NCI-H510A treated with DMSO at 0.1 percent for 48 hours (cell line): ENCODE results near the gene C1D.
A peak's percentile ranks its signal among the peaks of the same experiment; 100 is the strongest.

Source experiments
- DNase-seq: peaks from one replicate; lab custom pipeline; 2025; lab: John Stamatoyannopoulos, UW

C1D gene

DNA sequence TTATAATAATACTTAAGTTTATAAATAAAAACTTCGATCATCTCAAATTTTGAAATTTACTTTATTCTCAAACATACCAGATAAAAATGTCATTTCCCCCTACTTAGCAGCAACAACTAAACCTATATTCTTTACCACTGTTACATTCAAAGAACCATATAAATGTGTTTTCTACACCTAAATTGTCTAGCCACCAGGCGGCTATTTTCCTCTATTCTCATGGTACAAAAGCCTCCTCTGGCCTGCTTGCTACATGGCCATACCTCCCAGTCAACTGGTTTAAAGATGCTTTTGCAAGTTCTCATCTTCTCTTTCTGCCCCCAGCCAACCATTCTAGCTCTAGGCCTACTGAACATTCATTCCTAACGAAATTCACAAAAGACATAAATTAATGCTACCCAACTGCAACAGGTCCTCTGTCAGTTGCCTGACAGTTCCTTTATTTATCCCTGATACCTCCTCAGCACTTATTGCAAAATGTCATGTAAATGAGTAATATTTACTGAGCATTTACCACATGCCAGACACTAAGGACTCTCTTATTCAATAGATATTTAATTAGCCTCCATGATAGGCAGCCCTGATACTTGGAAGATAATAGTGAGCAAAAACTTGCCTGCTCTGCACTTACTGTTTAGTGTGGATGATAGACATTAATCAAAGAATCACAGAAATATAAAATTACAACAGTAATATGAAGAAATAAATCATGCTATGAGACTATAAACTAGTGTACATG, 5.0 kb downstream of the C1D start:
- DNase-seq, result no peak

DNA sequence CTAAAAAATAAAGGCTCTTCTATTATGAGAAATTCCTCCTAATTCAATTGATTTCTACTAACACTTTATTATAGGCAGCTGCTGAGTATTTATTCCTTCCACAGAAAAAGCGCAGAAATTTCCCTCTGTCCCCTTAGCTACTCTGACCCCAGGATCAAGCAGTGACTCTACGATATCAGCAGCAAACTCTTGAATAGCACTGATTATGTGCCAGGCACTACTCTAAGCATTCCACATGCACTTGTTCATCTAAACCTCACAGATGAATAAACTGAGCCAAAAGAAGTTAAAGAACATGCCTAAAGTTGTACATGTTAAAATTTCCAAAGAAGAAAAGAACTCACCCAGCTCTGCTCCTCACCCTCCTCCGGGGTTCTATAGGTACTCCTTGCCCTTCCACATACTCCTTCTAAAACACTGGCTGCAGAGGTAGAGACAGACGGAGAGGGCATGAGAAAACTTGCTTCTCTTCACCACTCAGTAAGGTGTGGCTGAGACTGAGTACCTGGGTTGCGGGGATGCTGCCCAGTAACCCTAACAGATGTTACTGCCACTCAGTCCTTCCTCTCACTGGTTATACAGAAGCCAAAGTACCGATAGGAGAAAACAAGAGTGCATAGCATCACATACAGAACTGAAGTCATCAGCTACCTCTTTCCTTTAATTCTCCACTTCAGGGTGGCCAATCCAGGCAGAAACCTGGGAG, 9.9 kb downstream of the C1D start:
- DNase-seq, result no peak

DNA sequence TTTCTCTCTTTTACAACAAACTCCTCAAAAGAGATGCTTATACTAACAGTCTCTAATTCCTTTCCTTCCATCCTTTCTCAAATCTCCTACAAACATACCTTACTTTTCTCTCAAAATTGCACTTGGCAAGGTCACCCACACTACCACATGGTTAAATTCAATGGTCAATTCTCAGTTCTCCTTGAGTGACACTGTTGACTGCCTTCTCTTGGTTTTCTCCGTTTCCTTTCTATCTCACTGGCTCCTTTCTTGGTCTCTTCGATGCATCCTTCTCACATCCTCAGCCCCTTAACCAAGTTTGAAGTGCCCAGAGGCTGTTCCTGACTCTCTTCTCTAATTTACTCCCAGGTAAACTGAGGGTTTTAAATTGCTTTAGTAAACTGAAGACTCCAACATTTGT, 12.5 kb downstream of the C1D start:
- DNase-seq, result no peak

DNA sequence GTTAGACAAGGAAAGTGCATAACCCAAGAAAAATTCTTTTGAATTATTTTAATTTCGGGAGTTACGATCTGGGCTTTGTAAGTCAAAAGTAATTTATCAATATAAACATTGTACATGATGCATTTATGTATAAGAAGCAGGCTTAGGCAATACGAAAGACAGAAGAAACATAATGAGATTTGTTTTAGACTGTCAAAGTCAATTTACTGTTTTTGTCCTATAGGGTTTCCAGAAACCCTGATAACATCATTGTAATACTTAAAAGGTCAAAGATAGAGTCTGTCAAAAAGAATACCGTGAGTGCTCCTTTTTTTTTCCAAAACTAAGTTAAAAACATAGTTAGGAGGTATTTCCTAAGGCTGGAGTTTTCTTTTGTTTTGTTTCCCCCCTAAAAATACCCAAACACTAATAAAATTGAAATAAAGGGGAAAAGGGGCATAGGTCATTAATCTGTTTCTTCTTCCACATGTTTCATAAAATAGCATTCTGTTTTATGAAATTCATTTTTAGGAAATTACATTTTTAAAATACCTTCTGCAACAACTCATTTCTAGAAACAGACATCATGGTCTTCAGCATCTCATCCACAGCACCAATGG, 16.1 kb downstream of the C1D start:
- no peak for DNase-seq

DNA sequence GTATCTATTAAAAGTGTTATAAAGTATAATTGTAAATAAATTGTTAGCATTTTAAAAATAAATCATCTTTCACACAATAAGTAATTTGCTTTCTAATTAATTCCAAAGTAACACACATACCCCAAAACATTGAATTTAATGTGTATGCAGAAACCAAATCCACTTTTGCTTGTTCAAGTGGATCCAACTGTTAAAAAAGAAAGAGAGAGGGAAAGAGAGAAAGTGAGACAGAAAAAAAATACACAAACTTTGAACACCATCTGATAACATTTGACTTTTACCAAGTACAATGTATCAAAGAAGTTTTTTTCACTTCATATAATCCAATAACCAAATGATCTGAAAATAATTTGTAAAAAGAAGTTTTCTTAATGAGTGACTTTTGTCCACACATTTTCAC, 16.6 kb downstream of the C1D start:
- DNase-seq, result no peak

DNA sequence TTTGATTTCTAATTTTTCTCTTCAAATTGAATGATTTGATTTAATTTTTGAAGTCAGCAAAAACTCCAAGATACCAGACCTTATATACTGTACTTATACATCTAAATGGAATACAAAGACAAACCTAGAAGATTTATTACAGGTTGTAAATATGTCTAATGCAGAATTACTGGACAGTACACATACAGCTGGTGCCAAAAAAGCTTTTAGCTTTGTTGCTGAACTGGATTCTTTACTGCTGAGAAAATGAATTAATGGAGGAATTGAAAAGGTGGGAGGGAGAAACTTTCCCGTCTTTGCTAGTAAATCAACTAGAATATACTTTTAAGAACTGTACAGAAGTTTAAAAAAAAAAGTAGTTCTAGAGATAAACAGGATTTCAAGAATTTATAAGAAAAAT, 17.5 kb downstream of the C1D start:
- DNase-seq, result no peak

DNA sequence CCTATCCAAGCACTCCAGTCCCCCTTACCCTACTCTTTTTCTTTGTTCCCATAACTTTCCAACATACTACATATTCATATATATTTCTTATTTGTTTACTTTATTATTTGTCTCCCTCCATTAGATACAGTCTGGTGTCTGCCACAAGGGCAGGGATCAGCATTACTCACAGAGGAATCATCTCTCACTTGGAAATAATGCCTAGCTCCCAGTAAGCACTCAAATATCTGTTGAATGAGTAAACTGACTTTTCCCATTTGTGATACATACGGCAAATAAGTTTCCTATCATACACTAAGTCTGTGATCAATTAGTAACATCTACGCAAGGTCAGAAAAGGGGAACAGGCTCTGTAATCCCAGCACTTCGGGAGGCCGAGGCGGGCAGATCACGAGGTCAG, 18.7 kb downstream of the C1D start:
- no peak for DNase-seq

DNA sequence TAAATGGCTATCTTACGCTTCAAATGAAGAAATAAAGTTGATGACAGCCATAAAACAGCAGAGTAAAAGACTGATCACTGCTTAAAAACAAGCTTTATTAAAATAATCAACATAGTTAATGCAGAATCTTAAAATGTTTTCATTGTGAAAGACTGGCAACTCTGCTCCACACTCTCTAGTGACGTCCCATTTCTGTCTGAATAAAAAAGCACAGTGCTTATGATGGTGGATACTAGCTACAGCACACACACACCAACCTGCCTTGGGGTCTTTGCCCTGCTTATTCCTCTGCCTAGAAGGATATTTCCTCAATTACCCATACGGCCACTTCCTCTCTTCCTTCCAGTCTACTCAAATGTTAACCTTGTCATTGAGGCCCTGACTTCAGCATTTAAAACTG, 19.1 kb downstream of the C1D start:
- DNase-seq, result no peak

DNA sequence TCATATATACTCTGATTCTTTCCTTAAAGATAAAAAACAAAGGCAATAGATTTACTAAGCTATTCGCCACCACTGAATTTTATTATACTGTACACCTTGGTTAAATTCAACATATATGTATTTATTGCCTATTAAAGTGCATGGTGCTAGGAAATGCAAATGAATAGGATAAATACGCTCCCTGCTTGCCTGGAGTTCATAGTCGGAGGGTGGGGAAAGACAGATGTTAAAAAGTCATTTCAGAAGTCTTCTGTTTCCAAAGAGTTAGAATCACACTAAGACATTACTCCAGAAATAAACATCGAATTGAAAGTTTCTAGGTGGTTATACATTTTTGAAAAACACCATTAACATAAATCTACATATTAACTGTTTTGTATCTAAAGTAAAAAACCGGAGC, 19.8 kb downstream of the C1D start:
- DNase-seq, result no peak

DNA sequence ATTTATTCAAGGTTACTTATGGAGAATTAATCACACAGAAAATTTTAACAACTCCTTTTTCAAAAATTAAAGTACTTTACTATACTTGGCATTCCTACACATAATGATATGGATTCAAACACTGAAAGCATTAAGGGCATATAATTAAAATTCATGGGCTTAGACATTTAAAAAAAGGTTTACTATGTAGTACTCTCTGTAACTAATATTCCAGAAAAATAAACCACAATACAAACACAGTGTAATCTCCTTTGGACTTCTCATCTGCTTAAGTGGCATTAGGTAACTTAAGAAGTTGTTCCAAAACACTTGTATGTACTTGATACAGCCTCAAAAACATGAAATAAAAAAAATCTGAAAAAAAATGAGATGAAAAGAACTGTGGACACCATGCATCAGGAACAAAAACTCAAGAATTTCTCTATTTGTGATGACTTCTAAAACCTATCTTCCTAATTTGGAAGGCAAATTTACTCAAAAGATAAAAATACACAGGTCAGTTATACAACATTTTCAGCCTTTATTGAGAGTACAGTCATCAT, 21.0 kb downstream of the C1D start:
- no peak for DNase-seq

DNA sequence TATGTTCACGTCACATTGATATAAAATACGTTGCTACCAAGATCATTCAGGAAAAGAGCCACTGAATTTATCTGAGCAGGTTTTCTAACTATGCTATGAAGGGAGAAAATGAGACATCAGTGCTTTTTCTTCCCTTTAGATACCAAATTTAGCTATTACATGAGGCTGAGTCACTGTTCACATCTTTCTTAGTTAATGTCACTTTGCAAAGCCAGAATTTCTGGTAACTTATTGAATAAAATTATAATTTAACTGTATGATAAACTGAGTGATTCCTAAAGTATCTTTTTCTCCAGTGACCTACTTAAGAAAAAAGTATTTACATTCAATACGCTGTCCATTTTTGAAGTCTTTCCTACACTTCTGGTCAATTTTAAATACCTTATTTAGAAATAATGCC, 22.7 kb downstream of the C1D start:
- no peak for DNase-seq

DNA sequence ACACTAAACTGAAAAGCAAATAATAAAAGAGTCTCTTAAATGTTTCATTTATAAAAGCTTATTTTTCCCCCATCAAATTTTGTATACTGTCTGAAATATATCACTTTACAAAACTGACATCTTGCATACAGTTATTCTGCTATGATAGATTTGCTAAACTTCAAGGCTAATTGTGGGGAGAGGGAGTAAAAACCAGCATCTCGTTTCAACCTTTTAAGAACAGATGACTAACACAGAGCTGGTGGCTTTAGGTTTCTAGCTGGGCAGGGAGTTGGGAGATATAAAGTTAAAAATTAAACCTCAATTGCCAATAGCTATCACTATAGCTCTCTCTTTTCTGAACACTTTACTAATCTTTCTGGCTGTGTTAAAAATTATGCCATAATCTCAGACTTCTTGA, 23.5 kb downstream of the C1D start:
- DNase-seq, result no peak

DNA sequence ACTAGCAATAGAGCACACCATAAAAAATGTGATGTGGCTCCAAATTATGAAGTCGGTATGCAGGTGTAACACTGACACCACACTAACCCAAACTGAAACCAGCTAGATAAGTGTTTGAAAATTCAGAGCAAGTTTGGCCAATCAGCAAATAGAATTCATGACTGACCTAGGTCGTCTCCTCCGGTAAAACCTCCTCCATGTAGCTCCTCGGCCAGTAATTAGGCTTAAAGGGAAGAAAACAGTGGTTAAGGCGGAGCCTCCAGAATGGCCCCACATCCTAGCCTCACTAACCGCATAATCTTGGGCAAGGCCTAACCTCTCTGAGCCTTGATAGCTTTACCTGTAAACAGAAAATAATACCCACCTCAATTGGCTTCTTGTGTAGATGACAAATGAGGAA, 30.1 kb downstream of the C1D start:
- no peak for DNase-seq

DNA sequence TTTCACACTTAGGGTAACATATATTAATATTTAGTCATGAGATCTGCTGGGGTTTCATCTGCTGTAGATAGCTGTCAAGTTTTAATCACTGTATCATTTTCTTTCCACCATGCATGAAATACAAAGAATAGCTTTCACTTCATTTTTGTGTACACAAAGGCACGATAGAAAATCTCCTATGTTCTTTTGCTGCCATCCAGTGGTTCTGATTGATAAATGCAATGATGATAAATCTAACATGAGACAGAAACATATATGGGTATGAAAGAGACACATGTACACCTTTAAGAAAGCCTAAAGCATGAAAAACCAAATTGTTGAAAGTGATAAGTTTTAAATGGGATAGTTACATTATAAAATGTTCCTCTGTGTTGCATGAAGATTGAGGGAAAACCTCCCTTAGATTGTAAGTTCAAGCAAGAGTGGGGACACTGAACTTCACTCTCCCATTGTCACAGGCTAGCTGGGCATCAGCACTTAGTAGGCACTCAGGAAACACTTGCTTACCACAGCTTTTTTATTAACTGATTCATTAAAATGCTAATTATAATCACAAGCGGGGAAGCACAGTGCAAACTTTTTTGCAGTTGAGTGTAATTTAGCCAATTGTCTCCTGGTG, 31.2 kb downstream of the C1D start:
- DNase-seq, result peak; percentile 82

DNA sequence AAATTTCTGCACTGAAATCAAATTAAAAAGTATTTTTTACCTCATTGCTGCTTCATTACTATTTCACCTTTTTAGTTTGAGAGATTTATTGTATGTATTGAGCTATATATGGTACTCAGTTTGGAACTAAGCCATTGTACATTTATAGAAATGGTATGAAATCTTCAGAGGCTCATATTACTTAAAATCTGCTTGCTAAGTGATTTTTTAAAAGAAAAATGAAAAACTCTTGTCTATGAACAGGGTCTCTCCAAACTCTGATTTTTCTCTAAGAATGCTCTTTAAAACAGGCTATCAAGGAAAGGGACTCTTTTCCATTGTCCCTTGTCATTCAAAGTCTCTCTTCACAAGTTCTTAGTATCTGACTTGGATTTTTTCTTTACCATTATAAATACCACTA, 31.8 kb downstream of the C1D start:
- no peak for DNase-seq

DNA sequence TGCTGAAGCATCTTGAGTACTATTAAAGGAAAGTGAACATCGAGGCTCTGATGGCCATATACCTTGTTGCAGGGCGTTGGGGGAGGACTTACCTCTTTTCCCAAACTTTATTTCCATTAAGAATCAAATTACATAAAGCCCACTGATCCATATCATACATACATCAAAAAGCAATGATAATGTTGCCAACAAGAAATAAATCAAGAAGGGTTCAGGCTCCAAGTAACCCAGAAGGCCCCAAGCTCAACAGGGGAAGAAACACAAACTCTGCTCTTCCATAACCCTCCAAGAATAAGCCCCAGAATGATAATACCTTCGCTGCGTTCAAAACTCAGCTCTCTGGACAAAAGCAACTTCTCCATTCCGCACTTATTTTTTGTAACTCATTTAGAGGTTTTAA, 32.3 kb downstream of the C1D start:
- DNase-seq, result no peak

DNA sequence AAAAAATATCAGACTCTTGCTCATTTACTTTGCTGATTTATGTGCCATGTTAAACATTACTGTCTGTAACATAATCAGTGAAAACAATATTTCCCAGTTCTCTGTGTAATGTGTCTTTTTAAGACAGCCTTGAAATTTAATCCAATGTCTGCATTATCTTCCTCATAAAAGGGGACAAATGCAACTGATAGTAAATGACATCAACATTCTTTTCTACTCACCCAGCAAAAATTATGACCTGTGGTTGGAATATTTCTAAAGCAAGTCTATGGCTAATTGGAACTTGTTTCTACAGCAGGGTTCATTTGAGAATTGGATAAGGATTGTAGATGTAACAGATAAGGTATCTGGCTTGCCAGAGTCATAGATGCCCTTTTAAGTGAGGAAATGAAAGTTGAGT, 34.8 kb downstream of the C1D start:
- DNase-seq, result no peak

DNA sequence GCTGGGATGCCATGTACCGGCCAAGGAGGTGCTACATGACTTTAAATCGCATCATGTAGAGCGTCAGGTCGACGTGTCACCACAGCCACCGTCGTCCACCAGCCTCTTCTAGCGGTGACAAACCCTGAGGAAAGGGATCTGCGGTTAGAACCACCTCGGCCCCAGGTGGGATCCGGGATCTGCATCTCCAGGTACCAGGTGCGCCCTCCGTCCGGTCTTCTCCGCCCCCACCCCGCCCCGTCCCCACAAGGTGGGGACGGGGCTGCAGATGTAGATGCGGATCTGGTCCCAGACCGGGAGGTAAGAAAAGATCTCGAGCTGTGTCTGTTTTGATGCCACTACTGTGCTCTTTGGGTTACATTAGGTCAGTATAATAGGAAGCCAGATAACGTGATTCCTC, 38.4 kb downstream of the C1D start:
- DNase-seq, result no peak

DNA sequence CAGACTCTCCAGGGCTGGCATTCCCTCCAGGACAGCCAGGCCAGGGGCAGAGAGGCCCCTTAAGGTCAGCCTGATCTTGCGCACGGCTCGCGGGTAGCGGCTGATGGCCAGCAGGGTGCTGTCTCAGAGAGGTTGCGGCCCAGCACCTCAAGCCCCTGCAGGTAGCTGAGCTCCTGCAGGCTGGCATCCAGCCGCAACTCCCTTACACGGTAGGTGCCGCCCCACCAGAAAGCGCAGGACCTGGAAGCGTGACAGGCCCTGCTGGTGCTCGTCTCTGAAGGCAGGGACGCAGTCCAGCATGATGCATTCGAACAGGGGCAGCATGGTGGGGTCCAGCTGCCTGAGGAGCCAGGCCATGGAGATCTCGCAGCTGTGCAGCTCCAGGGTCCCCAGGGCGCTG, 38.9 kb downstream of the C1D start:
- DNase-seq, result no peak

DNA sequence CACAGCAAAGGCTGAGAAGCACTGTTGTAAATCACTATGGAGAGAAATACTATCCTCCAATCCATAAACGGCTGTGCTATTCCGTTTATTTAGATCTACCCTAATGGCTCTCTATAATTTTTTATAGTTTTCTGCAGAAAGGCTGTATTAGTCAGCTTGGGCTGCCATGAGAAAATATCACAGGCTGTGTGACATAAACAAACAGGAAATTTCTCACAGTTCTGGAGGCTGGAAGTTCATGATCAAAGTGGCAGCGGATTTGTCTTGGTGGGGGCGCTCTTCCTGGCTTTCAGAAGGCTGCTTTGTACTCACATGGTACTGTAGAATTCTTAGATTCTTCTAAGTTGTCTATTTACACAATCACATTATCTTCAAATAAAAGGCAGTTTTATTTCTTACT, 44.1 kb downstream of the C1D start:
- no peak for DNase-seq

DNA sequence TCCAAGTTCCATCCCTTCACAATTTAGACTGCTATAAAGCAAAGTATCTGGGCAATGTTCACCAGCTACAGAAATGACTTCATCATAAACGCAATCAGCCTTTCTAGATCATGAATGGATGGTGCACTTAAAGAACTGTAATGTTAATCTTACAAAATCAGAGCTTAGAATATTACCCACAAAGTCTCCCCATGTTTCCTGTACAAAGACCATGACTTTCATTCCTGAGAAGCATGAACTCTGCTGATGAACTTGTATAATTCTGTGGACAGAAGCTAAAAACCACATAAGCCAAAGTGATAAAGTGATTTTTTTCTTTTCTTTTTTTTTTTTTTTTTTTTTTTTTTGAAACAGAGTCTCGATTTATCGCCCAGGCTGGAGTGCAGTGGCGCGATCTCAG, 53.3 kb downstream of the C1D start:
- no peak for DNase-seq

DNA sequence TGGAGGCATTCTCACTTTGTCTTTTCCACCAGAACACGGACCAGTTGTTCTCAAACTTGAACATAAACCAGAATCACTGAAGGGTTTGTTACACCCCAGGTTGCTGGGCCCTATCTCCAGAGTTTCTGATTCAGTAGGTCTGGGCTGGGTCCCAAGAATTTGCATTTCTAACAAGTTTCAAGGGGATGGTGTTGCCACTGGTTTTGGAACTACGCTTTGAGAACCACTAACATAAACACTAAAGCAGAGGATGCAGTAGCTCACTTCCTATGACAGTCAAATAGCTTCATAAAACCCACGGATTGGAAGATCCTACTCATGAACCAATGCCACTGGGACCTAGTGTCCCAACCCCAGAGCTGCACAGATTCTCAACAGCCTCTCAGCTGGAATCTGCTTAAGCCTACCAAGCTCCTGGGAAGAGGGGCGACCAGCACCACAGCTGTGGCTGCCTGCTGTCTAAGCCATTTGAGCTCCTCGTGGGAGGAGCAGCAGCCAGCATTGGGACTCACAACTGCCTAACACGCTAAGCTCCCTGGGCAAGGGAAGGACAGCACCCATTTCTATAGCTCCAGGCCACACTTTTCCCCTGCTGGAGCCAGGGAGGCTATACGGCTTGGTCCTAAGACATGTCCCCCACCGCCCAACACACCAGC, 62.5 kb downstream of the C1D start:
- no peak for DNase-seq
